Measurements from ENCODE around the gene SUCO.

Gene SUCO

GRCh38 chr1:172517545-172517944 lies 15.4 kb upstream of the SUCO start:
- DNase-seq = no peak

- no peak for DNase-seq
Measured at GRCh38 chr1:172529304-172529703, 3.6 kb upstream of the SUCO start.

GRCh38 chr1:172530000-172530399 lies 3.0 kb upstream of the SUCO start:
- peak; percentile 63 for DNase-seq

- peak; percentile 56 for DNase-seq
Measured at GRCh38 chr1:172531412-172532182, 1.4 kb upstream of the SUCO start.

- peak; percentile 99 for DNase-seq
Measured at GRCh38 chr1:172532183-172532699, 709 bp upstream of the SUCO start.

- DNase-seq = peak; percentile 38
Measured at GRCh38 chr1:172533513-172534151, 682 bp downstream of the SUCO start.

- DNase-seq = no peak
Measured at GRCh38 chr1:172536256-172536655, 3.3 kb downstream of the SUCO start.

- no peak for DNase-seq
Measured at GRCh38 chr1:172537366-172537765, 4.4 kb downstream of the SUCO start.

- no peak for DNase-seq
Measured at GRCh38 chr1:172537827-172538391, 5.0 kb downstream of the SUCO start.

- DNase-seq = peak; percentile 42
Measured at GRCh38 chr1:172540635-172541034, 7.7 kb downstream of the SUCO start.

- no peak for DNase-seq
Measured at GRCh38 chr1:172544481-172545104, 11.6 kb downstream of the SUCO start.

GRCh38 chr1:172545396-172546004 lies 12.6 kb downstream of the SUCO start:
- peak; percentile 76 for DNase-seq

- no peak for DNase-seq
Measured at GRCh38 chr1:172547071-172547470, 14.1 kb downstream of the SUCO start.

GRCh38 chr1:172549621-172550280 lies 16.8 kb downstream of the SUCO start:
- DNase-seq = no peak

- DNase-seq = no peak
Measured at GRCh38 chr1:172551279-172551678, 18.3 kb downstream of the SUCO start.

GRCh38 chr1:172554915-172555314 lies 22.0 kb downstream of the SUCO start:
- DNase-seq = no peak

- no peak for DNase-seq
Measured at GRCh38 chr1:172556461-172556860, 23.5 kb downstream of the SUCO start.

GRCh38 chr1:172557270-172557669 lies 24.3 kb downstream of the SUCO start:
- DNase-seq = no peak

GRCh38 chr1:172559572-172560210 lies 26.7 kb downstream of the SUCO start:
- no peak for DNase-seq

GRCh38 chr1:172561252-172561651 lies 28.3 kb downstream of the SUCO start:
- no peak for DNase-seq

- no peak for DNase-seq
Measured at GRCh38 chr1:172566196-172566997, 33.4 kb downstream of the SUCO start.

Measured in hematopoietic multipotent progenitor cell treated with erythropoietin and hydrocortisone succinate and interleukin-3 and kit ligand, for 8 days (in vitro differentiated cells).